H1 (cell line): ENCODE measurements around the gene MYO16. TPM values are rescaled to one million over a fixed set of nuclear protein-coding genes. Genes with fewer than 3 reads are reported as not detected.

Experiments
- BRCA1 ChIP-seq: IDR thresholded peaks from 2 replicates; pipeline ENCODE4 v1.6.1; 2012; ENCODE audit warnings: low read depth, low read length, improper control_type of control experiment
- CHD7 ChIP-seq: fragments of 300-600 bp; sonication (generic); IDR thresholded peaks from 2 replicates; pipeline ENCODE4 v1.7.1; 2012; ENCODE audit warnings: low read length, moderate library complexity, mild to moderate bottlenecking, inconsistent platforms; ENCODE audit not compliant: insufficient replicate concordance
- EGR1 ChIP-seq: IDR thresholded peaks from 2 replicates; pipeline ENCODE4 v1.6.1; 2011; ENCODE audit warnings: low read depth, low read length, borderline replicate concordance
- JUN ChIP-seq: IDR thresholded peaks from 2 replicates; pipeline ENCODE4 v1.6.1; 2011; ENCODE audit warnings: low read depth, mild to moderate bottlenecking, improper control_type of control experiment, low read length
- JUND ChIP-seq: IDR thresholded peaks from 2 replicates; pipeline ENCODE4 v1.6.1; 2011; ENCODE audit warnings: mild to moderate bottlenecking, improper control_type of control experiment, low read length
- MAX ChIP-seq: IDR thresholded peaks from 2 replicates; pipeline ENCODE4 v1.6.1; 2012; ENCODE audit warnings: inconsistent platforms
- SP2 ChIP-seq: IDR thresholded peaks from 2 replicates; pipeline ENCODE4 v1.6.1; 2012; ENCODE audit warnings: mild to moderate bottlenecking, low read length, inconsistent platforms
- polyA plus RNA-seq, 7 experiments: library from polyadenylated mRNA; depleted of rRNA in 3 of 7; stranded (reverse) in 5 of 7; unstranded in 2 of 7; fragments of >200 nt in 5 of 7; fragments of 200-250 nt in 2 of 7; gene quantifications; 1 replicate in 5 of 7; 2 replicates in 1 of 7; 4 replicates in 1 of 7; pipeline versions ENCODE4 v1.2.1 to v1.2.3, GENCODE V29; 2011 to 2013; ENCODE audit warnings: missing spikeins in 2 of 7, mixed read lengths in 2 of 7
- total RNA-seq: library from RNA; stranded (reverse); fragmentation: NEBNext Ultra II Directional; extraction: Animal tissue kit (Norgen Biotek cat#: 25700); gene quantifications from 2 replicates; pipeline ENCODE4 v1.2.1, GENCODE V29; 2021
- TF ChIP-seq, protein P1 (sequence below): IDR thresholded peaks from 2 replicates; pipeline ENCODE4 v1.6.1; 2012; ENCODE audit warnings: inconsistent platforms

Gene MYO16
- total and polyA plus RNA-seq, 2 of the 8 experiments (the other 6 are each of a cell fraction or from before 2014, with no cell fraction given) = 0.02 to 0.22 TPM

DNA sequence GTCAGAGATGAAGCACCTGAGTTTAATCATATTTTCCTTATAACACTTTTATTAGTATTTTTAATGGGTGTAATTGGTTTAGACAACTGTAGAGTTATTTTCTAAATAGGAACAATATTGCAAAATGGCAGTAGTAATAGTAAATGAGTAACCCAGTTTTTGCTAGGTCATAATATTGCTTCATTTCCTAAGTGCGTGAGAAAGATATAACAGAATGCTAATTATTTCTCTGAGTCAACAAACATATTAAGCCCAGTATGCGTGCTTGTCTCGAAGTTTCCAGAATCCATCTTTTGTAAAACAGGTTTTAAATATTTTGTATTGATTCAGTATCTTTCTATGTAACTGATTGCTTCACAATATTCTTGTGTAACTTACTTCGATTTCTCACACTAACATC lies 315.3 kb downstream of the MYO16 start (continued):
- TF ChIP-seq CHD7 = no peak
- no peak for TF ChIP-seq JUND
- TF ChIP-seq MAX = no peak
- TF ChIP-seq SP2 = no peak
- no peak for TF ChIP-seq BRCA1
- TF ChIP-seq, protein P1, sequence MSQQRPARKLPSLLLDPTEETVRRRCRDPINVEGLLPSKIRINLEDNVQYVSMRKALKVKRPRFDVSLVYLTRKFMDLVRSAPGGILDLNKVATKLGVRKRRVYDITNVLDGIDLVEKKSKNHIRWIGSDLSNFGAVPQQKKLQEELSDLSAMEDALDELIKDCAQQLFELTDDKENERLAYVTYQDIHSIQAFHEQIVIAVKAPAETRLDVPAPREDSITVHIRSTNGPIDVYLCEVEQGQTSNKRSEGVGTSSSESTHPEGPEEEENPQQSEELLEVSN = no peak
- no peak for TF ChIP-seq EGR1
- no peak for TF ChIP-seq JUN
